LNCaP clone FGC (cell line): ENCODE data around the gene UIMC1.

ENCODE experiments used
- DNase-seq: peaks from one replicate; pipeline ENCODE4 v3.0.0-alpha.2; 2011; ENCODE audit warnings: low read depth
- H3K4me3 ChIP-seq: 2 replicates; pipeline ENCODE4 v1.5.1; 2011; ENCODE audit warnings: mild to moderate bottlenecking, low read depth, low read length, control low read depth
- CTCF ChIP-seq: IDR thresholded peaks from 2 replicates; pipeline ENCODE4 v1.5.1; 2012; ENCODE audit warnings: mild to moderate bottlenecking; ENCODE audit not compliant: control insufficient read depth, insufficient read depth; ENCODE audit errors: extremely low read depth

The UIMC1 gene

GRCh38 chr5:176941951-176942350, 64.6 kb downstream of the UIMC1 start:
- H3K4me3 ChIP-seq, result no peak overlapping the region
- TF ChIP-seq CTCF, result no peak
- no peak for DNase-seq

- no peak overlapping the region for H3K4me3 ChIP-seq
- no peak for DNase-seq
- TF ChIP-seq CTCF, result no peak
These were observed 68.1 kb downstream of the UIMC1 start for GRCh38 chr5:176938472-176938871.

- no peak overlapping the region for H3K4me3 ChIP-seq
- no peak for TF ChIP-seq CTCF
- DNase-seq, result no peak
These were observed 71.6 kb downstream of the UIMC1 start for GRCh38 chr5:176935017-176935416.

- TF ChIP-seq CTCF, result no peak
- DNase-seq, result no peak
- no peak overlapping the region for H3K4me3 ChIP-seq
These were observed 72.2 kb downstream of the UIMC1 start for GRCh38 chr5:176934309-176934930.

- no peak for TF ChIP-seq CTCF
- no peak for DNase-seq
- no peak overlapping the region for H3K4me3 ChIP-seq
These were observed 76.9 kb downstream of the UIMC1 start for GRCh38 chr5:176929654-176930053.

- H3K4me3 ChIP-seq, result no peak overlapping the region
- no peak for TF ChIP-seq CTCF
- no peak for DNase-seq
These were observed 79.0 kb downstream of the UIMC1 start for GRCh38 chr5:176927562-176927961.

- H3K4me3 ChIP-seq, result no peak overlapping the region
- peak; percentile 74 for DNase-seq
- no peak for TF ChIP-seq CTCF
These were observed 83.8 kb downstream of the UIMC1 start for GRCh38 chr5:176922817-176923216.
